ENCODE measurements around the gene POP7.

Gene POP7

DNA sequence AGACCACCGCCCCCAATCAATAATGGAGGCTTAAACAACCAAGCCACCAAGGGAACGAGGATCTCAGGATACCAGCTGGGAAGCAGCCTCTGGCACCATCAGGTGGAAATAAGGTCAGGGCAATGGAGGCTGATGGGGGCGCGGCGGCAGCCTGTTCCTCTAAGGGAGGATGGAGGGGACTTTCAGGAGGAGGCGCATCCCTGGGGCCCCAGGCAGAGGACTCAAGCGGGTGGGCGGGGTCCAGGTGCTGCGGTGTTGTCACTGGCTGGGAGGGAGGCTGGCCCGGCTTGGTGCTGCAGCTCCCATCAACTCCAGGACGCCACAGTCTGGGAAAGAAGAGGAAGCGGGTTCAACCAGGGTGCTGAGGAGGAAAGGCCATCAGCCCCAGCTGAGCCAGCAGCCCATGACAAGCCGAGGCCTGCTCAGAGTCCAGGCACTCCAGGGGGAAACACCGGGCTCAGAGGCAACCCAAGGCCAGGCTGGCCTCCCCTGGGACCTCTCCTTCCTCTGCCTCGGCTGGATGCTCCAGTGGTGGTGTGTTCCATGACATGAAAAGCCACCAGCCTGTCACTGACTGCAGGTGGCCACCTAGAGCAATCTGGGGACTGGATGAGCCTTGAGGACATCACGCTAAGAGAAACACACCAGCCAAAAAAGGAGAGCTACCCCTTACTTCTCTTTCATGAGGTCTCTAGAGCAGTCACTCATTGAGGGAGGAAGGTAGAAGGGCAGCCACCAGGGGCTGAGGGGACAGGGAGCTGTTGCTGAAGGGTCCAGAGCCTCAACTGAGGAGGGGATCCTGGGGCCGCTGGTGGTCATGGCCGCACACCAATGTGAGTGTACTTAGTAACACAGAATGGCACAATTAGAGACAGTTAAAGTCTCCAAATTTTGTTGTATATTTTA lies 16.4 kb upstream of the POP7 start:
- TF ChIP-seq, protein P1, sequence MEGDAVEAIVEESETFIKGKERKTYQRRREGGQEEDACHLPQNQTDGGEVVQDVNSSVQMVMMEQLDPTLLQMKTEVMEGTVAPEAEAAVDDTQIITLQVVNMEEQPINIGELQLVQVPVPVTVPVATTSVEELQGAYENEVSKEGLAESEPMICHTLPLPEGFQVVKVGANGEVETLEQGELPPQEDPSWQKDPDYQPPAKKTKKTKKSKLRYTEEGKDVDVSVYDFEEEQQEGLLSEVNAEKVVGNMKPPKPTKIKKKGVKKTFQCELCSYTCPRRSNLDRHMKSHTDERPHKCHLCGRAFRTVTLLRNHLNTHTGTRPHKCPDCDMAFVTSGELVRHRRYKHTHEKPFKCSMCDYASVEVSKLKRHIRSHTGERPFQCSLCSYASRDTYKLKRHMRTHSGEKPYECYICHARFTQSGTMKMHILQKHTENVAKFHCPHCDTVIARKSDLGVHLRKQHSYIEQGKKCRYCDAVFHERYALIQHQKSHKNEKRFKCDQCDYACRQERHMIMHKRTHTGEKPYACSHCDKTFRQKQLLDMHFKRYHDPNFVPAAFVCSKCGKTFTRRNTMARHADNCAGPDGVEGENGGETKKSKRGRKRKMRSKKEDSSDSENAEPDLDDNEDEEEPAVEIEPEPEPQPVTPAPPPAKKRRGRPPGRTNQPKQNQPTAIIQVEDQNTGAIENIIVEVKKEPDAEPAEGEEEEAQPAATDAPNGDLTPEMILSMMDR (conservative IDR thresholded peaks at IDR 0.05; ENCODE audit: low read length), result peak; percentile 29
- no peak for TF ChIP-seq EZH2phosphoT487 (IDR thresholded peaks at IDR 0.05; ENCODE audit: borderline replicate concordance)
- Histone ChIP-seq H3K79me2 (ENCODE audit: insufficient read depth, low read length) (peaks cover 61% of the 10 kb centered on the region), H3K36me3 (ENCODE audit: insufficient read depth, low read length) (peaks cover 38% of the 10 kb centered on the region; the same call in 1 of the 2 replicates)

DNA sequence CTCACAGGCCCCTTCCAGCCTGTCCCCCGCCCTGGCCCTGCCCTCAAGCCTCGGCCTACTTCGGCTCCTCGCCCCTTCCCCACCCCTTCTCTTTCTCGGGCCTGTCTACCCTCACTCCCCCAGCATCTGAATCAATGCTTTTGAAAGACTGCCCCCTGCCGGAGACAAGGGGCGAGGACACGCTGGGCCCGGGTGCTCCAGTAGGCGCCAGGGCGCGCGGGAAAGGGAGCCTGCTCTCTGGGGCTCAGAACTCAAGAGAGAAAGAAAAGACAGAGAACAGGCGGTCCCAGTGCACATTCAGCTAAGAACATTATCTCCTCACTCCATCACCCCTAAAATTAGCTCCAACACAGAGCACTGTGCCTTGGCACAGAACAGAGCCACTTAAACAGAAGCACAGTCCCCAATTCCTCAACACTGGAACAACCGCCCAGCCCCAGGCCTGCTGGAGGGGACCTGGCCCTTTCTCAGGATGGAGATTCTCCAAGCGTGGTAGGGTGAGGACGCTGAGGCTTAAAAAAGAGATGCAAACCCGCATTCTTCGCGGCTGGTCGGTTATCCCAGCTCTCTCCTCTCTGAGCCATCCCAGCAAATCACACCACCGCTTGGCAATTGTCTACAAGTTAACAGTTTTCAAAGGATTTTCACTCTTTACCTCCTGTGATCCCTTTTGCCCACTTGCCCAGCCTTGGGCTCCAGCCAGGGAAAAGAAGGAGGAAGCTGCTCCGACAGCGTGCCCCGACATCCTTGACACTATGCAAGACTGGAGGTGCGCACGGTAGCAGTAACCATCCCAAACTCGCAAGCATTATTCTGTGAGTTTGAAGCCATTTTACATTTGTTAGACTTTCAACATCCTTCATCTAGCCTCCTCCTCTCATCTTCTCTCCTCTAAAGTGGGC lies 14.0 kb upstream of the POP7 start:
- no peak overlapping the region for H2AFZ ChIP-seq (ENCODE audit: low read length)
- peak overlapping the region; percentile 82 for H3K9ac ChIP-seq (ENCODE audit: low read depth, low read length, poor library complexity, severe bottlenecking)
- TF ChIP-seq, protein P1 (conservative IDR thresholded peaks at IDR 0.05; ENCODE audit: low read length), result peak; percentile 87
- no peak for TF ChIP-seq EZH2phosphoT487 (IDR thresholded peaks at IDR 0.05; ENCODE audit: borderline replicate concordance)
- no peaks in the 10 kb centered on the region for H3F3A ChIP-seq (ENCODE audit: low read depth)
- peak overlapping the region; percentile 92 for H3K4me2 ChIP-seq (ENCODE audit: low read depth, low read length, poor library complexity, severe bottlenecking)
- H3K36me3 ChIP-seq (ENCODE audit: insufficient read depth, low read length), result peaks cover 16% of the 10 kb centered on the region; the same call in 1 of the 2 replicates
- peaks cover 32% of the 10 kb centered on the region for H3K4me1 ChIP-seq (ENCODE audit: insufficient read depth, low read length, poor library complexity, severe bottlenecking)
- H3K9me2 ChIP-seq (replicated peaks; ENCODE audit: low read depth, low read length), result no peaks in the 10 kb centered on the region
- no peaks in the 10 kb centered on the region for H3K27me3 ChIP-seq (ENCODE audit: insufficient read depth, low read length, poor library complexity, severe bottlenecking)
- H4K20me1 ChIP-seq (ENCODE audit: insufficient read depth, low read length, poor library complexity, severe bottlenecking), result peaks cover 63% of the 10 kb centered on the region
- H3K9me3 ChIP-seq (ENCODE audit: insufficient read depth, low read depth, low read length), result no peaks in the 10 kb centered on the region
- H3K4me3 ChIP-seq (ENCODE audit: low read length, poor library complexity, severe bottlenecking), result peak overlapping the region; percentile 86
- peaks cover 61% of the 10 kb centered on the region for H3K79me2 ChIP-seq (ENCODE audit: insufficient read depth, low read length)

More for the DNA sequence above, 16.4 kb upstream of the POP7 start:
- Histone ChIP-seq H3K4me1 (ENCODE audit: insufficient read depth, low read length, poor library complexity, severe bottlenecking) (peaks cover 32% of the 10 kb centered on the region), H3K9me3 (ENCODE audit: insufficient read depth, low read depth, low read length) (no peaks in the 10 kb centered on the region), H4K20me1 (ENCODE audit: insufficient read depth, low read length, poor library complexity, severe bottlenecking) (peaks cover 68% of the 10 kb centered on the region), H3K4me3 (ENCODE audit: low read length, poor library complexity, severe bottlenecking) (peak overlapping the region; percentile 27), H3K9me2 (replicated peaks; ENCODE audit: low read depth, low read length) (no peaks in the 10 kb centered on the region), H2AFZ (ENCODE audit: low read length) (no peak overlapping the region), H3K4me2 (ENCODE audit: low read depth, low read length, poor library complexity, severe bottlenecking) (peak overlapping the region; percentile 43), H3K9ac (ENCODE audit: low read depth, low read length, poor library complexity, severe bottlenecking) (peak overlapping the region; percentile 35), H3K27me3 (ENCODE audit: insufficient read depth, low read length, poor library complexity, severe bottlenecking) (no peaks in the 10 kb centered on the region), H3F3A (ENCODE audit: low read depth) (no peaks in the 10 kb centered on the region)

DNA sequence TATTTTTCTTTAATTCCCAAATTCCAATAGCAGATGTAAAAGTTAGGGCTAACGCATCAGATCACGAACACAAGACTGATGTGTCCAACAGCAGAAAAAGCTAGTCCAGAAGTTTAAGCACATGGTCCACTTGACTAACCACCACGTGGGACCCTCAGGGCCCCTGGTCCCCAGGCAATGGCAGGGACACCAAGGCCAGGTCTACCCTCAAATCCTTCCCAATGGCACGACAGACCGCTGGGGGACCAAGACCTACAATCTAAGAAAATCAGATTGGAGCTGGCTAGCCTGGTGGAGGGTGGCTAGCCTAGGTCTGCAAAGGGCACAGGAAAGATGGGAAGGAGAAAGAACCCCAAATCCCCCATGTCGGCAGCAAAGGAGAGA lies 13.4 kb upstream of the POP7 start:
- H3K4me2 ChIP-seq (ENCODE audit: low read depth, low read length, poor library complexity, severe bottlenecking), result peak overlapping the region; percentile 92
- peak overlapping the region; percentile 86 for H3K4me3 ChIP-seq (ENCODE audit: low read length, poor library complexity, severe bottlenecking)
- H3K36me3 ChIP-seq (ENCODE audit: insufficient read depth, low read length), result peaks cover 10% of the 10 kb centered on the region; the same call in 1 of the 2 replicates
- peak overlapping the region; percentile 82 for H3K9ac ChIP-seq (ENCODE audit: low read depth, low read length, poor library complexity, severe bottlenecking)
- H3K4me1 ChIP-seq (ENCODE audit: insufficient read depth, low read length, poor library complexity, severe bottlenecking), result peaks cover 32% of the 10 kb centered on the region
- TF ChIP-seq, protein P1 (conservative IDR thresholded peaks at IDR 0.05; ENCODE audit: low read length), result no peak
- TF ChIP-seq EZH2phosphoT487 (IDR thresholded peaks at IDR 0.05; ENCODE audit: borderline replicate concordance), result no peak
- H3K27me3 ChIP-seq (ENCODE audit: insufficient read depth, low read length, poor library complexity, severe bottlenecking), result no peaks in the 10 kb centered on the region
- H2AFZ ChIP-seq (ENCODE audit: low read length), result no peak overlapping the region
- H4K20me1 ChIP-seq (ENCODE audit: insufficient read depth, low read length, poor library complexity, severe bottlenecking), result peaks cover 60% of the 10 kb centered on the region
- H3F3A ChIP-seq (ENCODE audit: low read depth), result no peaks in the 10 kb centered on the region
- no peaks in the 10 kb centered on the region for H3K9me3 ChIP-seq (ENCODE audit: insufficient read depth, low read depth, low read length)
- H3K79me2 ChIP-seq (ENCODE audit: insufficient read depth, low read length), result peaks cover 61% of the 10 kb centered on the region
- no peaks in the 10 kb centered on the region for H3K9me2 ChIP-seq (replicated peaks; ENCODE audit: low read depth, low read length)

Measured in Loucy (cell line).